ENCODE measurements around the gene ZNF740.

ZNF740 gene

DNA sequence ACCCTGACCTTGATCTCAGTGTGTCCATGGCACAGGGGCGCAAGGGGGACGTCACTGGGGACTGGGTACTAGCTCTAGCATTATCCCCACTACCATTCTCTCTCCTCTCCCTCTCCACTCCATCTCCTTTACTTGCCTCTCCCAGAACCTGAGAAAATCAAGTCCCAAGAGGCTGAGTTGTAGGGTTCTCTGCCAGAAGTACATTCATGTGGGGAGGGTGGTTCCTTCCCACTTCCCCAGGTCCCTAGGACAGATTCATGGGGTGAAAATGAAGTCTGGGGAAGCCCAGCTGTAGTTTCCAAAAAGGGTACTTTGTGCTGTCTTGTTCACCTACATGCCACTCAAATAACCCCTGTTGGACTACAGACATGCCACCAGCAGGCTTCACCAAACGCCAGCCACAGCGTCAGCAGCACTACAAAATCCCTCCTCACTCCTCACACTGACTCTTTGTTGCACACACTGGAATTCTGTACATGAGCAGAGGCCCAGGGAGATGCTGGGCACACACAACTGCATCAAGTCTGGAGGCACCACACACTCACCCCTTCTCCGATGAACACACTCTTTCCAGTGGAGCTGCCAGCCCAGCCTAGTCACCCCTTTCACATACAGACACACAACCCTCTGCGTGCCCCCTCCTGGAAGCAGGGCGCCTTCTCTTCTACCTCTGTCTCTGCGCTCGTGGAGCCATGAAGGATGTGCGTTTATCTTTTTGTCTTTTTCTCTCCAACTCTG lies 44.5 kb downstream of the ZNF740 start:
- TF ChIP-seq EP300 (IDR thresholded peaks at IDR 0.05; ENCODE audit: borderline replicate concordance) (no peak), CREB1 (IDR thresholded peaks at IDR 0.05; ENCODE audit: low read depth) (no peak), FOXM1 (IDR thresholded peaks at IDR 0.05; ENCODE audit: borderline replicate concordance, low read depth) (no peak), NFIC (IDR thresholded peaks at IDR 0.05) (no peak), TAF1 (IDR thresholded peaks at IDR 0.05; ENCODE audit: low read depth) (no peak), YY1 (IDR thresholded peaks at IDR 0.05; ENCODE audit: low read depth) (no peak), RAD21 (IDR thresholded peaks at IDR 0.05; ENCODE audit: low read depth) (no peak), TCF12 (IDR thresholded peaks at IDR 0.05; ENCODE audit: low read depth) (no peak), TEAD4 (IDR thresholded peaks at IDR 0.05) (no peak), ZBTB7A (IDR thresholded peaks at IDR 0.05; ENCODE audit: low read depth) (no peak), CEBPB (IDR thresholded peaks at IDR 0.05) (no peak)
- TF ChIP-seq, protein P1, sequence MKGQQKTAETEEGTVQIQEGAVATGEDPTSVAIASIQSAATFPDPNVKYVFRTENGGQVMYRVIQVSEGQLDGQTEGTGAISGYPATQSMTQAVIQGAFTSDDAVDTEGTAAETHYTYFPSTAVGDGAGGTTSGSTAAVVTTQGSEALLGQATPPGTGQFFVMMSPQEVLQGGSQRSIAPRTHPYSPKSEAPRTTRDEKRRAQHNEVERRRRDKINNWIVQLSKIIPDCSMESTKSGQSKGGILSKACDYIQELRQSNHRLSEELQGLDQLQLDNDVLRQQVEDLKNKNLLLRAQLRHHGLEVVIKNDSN (IDR thresholded peaks at IDR 0.05) = no peak

DNA sequence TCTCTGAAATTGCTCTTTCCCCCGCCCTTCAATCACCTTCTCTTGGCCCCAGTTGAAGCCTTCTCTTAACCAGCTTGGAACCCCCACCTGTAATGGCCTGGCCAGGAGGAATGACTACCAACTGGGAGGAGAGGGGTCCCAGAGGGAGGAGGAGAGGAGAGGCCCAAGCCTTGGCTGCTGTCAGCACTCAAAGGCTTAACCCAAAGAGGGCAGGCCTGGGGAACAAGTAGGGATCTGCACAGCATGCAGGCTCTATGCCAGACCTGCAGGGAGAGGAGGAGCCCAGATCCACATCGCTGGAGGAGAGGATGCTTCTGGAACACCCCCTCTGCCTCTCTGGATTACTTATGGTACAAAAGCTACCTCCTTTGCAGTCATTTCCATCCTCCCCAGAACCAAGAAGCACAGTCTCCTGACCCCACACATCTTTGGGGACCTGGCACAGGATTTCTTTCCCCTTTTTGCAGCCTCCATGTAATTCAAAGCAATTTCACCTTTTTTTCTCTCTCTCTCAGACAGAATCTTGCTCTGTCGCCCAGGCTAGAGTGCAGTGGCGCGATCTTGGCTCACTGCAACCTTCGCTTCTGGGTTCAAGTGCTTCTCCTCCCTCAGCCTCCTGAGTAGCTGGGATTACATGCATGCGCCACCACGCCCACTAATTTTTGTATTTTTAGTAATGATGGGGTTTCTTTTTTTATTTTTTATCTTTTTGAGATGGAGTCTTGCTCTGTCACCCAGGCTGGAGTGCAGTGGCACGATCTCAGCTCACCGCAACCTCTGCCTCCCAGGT lies 45.3 kb downstream of the ZNF740 start:
- TF ChIP-seq YY1 (IDR thresholded peaks at IDR 0.05; ENCODE audit: low read depth) (no peak), CEBPB (IDR thresholded peaks at IDR 0.05) (no peak), CREB1 (IDR thresholded peaks at IDR 0.05; ENCODE audit: low read depth) (no peak), TCF12 (IDR thresholded peaks at IDR 0.05; ENCODE audit: low read depth) (no peak), EP300 (IDR thresholded peaks at IDR 0.05; ENCODE audit: borderline replicate concordance) (no peak), TEAD4 (IDR thresholded peaks at IDR 0.05) (no peak), NFIC (IDR thresholded peaks at IDR 0.05) (no peak), TAF1 (IDR thresholded peaks at IDR 0.05; ENCODE audit: low read depth) (no peak), FOXM1 (IDR thresholded peaks at IDR 0.05; ENCODE audit: borderline replicate concordance, low read depth) (no peak), RAD21 (IDR thresholded peaks at IDR 0.05; ENCODE audit: low read depth) (no peak)
- TF ChIP-seq, protein P2, sequence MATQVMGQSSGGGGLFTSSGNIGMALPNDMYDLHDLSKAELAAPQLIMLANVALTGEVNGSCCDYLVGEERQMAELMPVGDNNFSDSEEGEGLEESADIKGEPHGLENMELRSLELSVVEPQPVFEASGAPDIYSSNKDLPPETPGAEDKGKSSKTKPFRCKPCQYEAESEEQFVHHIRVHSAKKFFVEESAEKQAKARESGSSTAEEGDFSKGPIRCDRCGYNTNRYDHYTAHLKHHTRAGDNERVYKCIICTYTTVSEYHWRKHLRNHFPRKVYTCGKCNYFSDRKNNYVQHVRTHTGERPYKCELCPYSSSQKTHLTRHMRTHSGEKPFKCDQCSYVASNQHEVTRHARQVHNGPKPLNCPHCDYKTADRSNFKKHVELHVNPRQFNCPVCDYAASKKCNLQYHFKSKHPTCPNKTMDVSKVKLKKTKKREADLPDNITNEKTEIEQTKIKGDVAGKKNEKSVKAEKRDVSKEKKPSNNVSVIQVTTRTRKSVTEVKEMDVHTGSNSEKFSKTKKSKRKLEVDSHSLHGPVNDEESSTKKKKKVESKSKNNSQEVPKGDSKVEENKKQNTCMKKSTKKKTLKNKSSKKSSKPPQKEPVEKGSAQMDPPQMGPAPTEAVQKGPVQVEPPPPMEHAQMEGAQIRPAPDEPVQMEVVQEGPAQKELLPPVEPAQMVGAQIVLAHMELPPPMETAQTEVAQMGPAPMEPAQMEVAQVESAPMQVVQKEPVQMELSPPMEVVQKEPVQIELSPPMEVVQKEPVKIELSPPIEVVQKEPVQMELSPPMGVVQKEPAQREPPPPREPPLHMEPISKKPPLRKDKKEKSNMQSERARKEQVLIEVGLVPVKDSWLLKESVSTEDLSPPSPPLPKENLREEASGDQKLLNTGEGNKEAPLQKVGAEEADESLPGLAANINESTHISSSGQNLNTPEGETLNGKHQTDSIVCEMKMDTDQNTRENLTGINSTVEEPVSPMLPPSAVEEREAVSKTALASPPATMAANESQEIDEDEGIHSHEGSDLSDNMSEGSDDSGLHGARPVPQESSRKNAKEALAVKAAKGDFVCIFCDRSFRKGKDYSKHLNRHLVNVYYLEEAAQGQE (IDR thresholded peaks at IDR 0.05; ENCODE audit: low read depth) = no peak

DNA sequence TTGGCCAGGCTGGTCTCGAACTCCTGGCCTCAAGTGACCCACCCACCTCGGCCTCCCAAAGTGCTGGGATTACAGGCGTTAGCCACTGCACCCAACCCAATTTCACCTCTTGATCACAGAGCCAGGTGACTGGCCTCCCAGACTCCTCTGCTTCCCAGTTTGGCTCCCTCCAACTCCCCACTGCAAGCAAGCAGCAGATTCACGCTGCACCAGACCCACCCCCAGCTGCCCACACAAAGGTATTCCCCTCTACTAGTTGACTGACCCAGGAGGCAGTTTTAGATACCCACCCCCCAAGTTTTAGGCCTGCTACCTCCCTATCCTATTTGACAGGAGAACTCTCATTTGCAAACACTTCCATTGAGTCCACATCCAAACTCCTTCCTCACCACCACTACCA lies 46.3 kb downstream of the ZNF740 start:
- TF ChIP-seq CREB1 (IDR thresholded peaks at IDR 0.05; ENCODE audit: low read depth) = no peak
- TF ChIP-seq EP300 (IDR thresholded peaks at IDR 0.05; ENCODE audit: borderline replicate concordance) = no peak
- no peak for TF ChIP-seq TCF12 (IDR thresholded peaks at IDR 0.05; ENCODE audit: low read depth)
- TF ChIP-seq ZBTB7A (IDR thresholded peaks at IDR 0.05; ENCODE audit: low read depth) = no peak
- no peak for TF ChIP-seq YY1 (IDR thresholded peaks at IDR 0.05; ENCODE audit: low read depth)
- no peak for TF ChIP-seq CEBPB (IDR thresholded peaks at IDR 0.05)

DNA sequence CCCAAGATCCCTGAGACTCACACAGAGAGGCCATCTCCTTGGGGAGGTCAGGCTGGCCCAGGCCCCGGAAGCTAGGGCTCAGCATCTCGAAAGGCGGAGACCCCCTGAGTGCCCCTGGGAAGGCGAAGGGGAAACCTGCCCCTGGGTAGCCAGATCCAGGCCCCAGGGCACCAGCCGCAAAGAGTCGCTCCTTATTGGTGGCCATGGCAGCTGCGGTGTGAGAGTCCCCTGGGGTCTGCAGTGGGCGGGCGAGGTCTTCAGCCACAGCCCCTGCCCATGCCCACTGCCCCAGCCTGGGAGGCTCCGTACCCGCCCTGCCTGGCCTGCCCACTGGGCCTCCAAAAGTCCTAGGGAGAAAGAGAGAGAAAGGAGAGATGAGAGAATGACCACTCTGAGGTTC lies 46.8 kb downstream of the ZNF740 start:
- TF ChIP-seq, protein P2 (IDR thresholded peaks at IDR 0.05; ENCODE audit: low read depth) = no peak
- TF ChIP-seq CEBPB (IDR thresholded peaks at IDR 0.05) = no peak
- TF ChIP-seq TEAD4 (IDR thresholded peaks at IDR 0.05) = no peak
- TF ChIP-seq NFIC (IDR thresholded peaks at IDR 0.05) = no peak
- TF ChIP-seq CREB1 (IDR thresholded peaks at IDR 0.05; ENCODE audit: low read depth) = no peak
- TF ChIP-seq, protein P3, sequence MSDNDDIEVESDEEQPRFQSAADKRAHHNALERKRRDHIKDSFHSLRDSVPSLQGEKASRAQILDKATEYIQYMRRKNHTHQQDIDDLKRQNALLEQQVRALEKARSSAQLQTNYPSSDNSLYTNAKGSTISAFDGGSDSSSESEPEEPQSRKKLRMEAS (IDR thresholded peaks at IDR 0.05) = no peak
- TF ChIP-seq RAD21 (IDR thresholded peaks at IDR 0.05; ENCODE audit: low read depth) = no peak
- TF ChIP-seq EP300 (IDR thresholded peaks at IDR 0.05; ENCODE audit: borderline replicate concordance) = no peak
- TF ChIP-seq ZBTB7A (IDR thresholded peaks at IDR 0.05; ENCODE audit: low read depth) = no peak
- no peak for TF ChIP-seq FOXM1 (IDR thresholded peaks at IDR 0.05; ENCODE audit: borderline replicate concordance, low read depth)
- TF ChIP-seq, protein P1 (IDR thresholded peaks at IDR 0.05) = no peak
- no peak for TF ChIP-seq EGR1 (IDR thresholded peaks at IDR 0.05)
- no peak for TF ChIP-seq YY1 (IDR thresholded peaks at IDR 0.05; ENCODE audit: low read depth)
- no peak for TF ChIP-seq TAF1 (IDR thresholded peaks at IDR 0.05; ENCODE audit: low read depth)

DNA sequence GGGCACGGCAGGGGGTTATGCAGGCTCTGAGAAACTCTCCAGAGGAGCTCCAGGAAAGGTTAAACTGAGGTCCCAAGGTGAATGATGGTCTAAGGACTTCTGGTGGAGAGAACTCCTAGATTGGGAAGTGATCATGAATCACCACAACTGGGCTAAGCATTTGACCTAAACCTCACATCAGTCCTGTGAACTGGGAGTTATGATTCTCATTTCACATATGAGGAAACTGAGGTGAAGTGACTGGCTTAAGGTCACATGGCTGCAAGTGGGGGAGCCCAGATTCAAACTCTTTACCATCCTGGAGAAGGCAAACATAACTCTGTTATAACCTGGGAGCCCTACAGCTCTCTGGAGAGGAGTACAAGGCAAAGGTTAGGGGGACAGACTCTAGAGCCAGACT lies 47.3 kb downstream of the ZNF740 start:
- TF ChIP-seq TEAD4 (IDR thresholded peaks at IDR 0.05) (no peak), TAF1 (IDR thresholded peaks at IDR 0.05; ENCODE audit: low read depth) (no peak), CREB1 (IDR thresholded peaks at IDR 0.05; ENCODE audit: low read depth) (no peak), TCF12 (IDR thresholded peaks at IDR 0.05; ENCODE audit: low read depth) (no peak)
- TF ChIP-seq, protein P3 (IDR thresholded peaks at IDR 0.05) = no peak

All from Ishikawa (cell line).